CD4-positive, alpha-beta T cell (primary cell): ENCODE results near the gene PNPO. TPM values are rescaled to one million over a fixed set of nuclear protein-coding genes. Genes with fewer than 3 reads are reported as not detected.
A peak's percentile ranks its signal among the peaks of the same experiment; 100 is the strongest.

Experiments
- ATAC-seq: fragments of 200-7000 bp; cut with Tn5 transposase; one replicate; pipeline ENCODE4 v1.10.0; 2022; ENCODE audit warnings: mild to moderate bottlenecking; ENCODE audit not compliant: poor library complexity
- CTCF ChIA-PET: fragments of 350-600 bp; sonication (Branson Sonifier 250); formaldehyde crosslinking; loops from one replicate; lab custom pipeline; 2021; ENCODE audit warnings: antibody characterized with exemption, inconsistent platforms; lab: Charles Lee
- POLR2A ChIA-PET: fragments of 350-600 bp; sonication (Branson Sonifier 250); formaldehyde crosslinking; loops from one replicate; lab custom pipeline; 2021; ENCODE audit warnings: antibody characterized with exemption, inconsistent platforms; lab: Charles Lee
- DNase-seq, 14 experiments: peaks; one replicate each; pipeline ENCODE4 v3.0.0-alpha.2; 2013 to 2020; ENCODE audit warnings: mixed read lengths in 2 of 14
- H3K27ac ChIP-seq, 2 donors: one replicate each; pipeline versions ENCODE4 v1.5.1 to v1.7.0; 2013; ENCODE audit warnings: low read length in 2 of 2, low read depth in 1 of 2, mild to moderate bottlenecking in 1 of 2
- H3K27me3 ChIP-seq, 2 experiments: 1 replicate in 1 of 2; 2 replicates in 1 of 2; pipeline versions ENCODE4 v1.6.1 to v1.7.0; 2013; ENCODE audit warnings: low read length in 2 of 2, control low read depth in 1 of 2, mild to moderate bottlenecking in 1 of 2, moderate library complexity in 1 of 2; ENCODE audit not compliant: insufficient read depth in 2 of 2, control insufficient read depth in 1 of 2
- H3K36me3 ChIP-seq: one replicate; pipeline ENCODE4 v1.6.1; 2013; ENCODE audit warnings: low read length, control low read depth; ENCODE audit not compliant: insufficient read depth
- H3K4me1 ChIP-seq: one replicate; pipeline ENCODE4 v1.6.1; 2013; ENCODE audit warnings: low read length, control low read depth; ENCODE audit not compliant: insufficient read depth
- H3K4me3 ChIP-seq: one replicate; pipeline ENCODE4 v1.5.1; 2013; ENCODE audit warnings: mild to moderate bottlenecking, low read length, moderate library complexity
- H3K9me3 ChIP-seq, 2 experiments: 1 replicate in 1 of 2; 2 replicates in 1 of 2; pipeline versions ENCODE4 v1.6.1 to v1.7.0; 2013; ENCODE audit warnings: low read length in 2 of 2, mild to moderate bottlenecking in 2 of 2, control low read depth in 1 of 2, moderate library complexity in 1 of 2; ENCODE audit not compliant: control insufficient read depth in 1 of 2, insufficient read depth in 1 of 2
- H3K27ac Mint-ChIP-seq: one replicate; pipeline ENCODE4 v1.8.0; 2020; ENCODE audit warnings: mixed read lengths
- H3K27me3 Mint-ChIP-seq: one replicate; pipeline ENCODE4 v1.8.0; 2021; ENCODE audit warnings: mixed read lengths
- H3K36me3 Mint-ChIP-seq: one replicate; pipeline ENCODE4 v1.8.0; 2021; ENCODE audit warnings: low read depth, mixed read lengths
- H3K4me1 Mint-ChIP-seq: one replicate; pipeline ENCODE4 v1.8.0; 2021; ENCODE audit warnings: low read depth, mixed read lengths
- H3K4me3 Mint-ChIP-seq: one replicate; pipeline ENCODE4 v1.8.0; 2020; ENCODE audit warnings: mild to moderate bottlenecking, mixed read lengths
- H3K9me3 Mint-ChIP-seq: one replicate; pipeline ENCODE4 v1.8.0; 2020; ENCODE audit warnings: mixed read lengths
- intact Hi-C, 2 experiments: fragments of 100-400 bp; cut with DNase I in 1 of 2; cut with micrococcal nuclease in 1 of 2; formaldehyde crosslinking; loops; one replicate each; pipeline versions ENCODE4 v1.15.1 to v1.9.0; 2023 to 2025; cut with DNase I, micrococcal nuclease
- total RNA-seq, 174 experiments: library from RNA in 2 of 174; stranded (reverse) in 2 of 174; gene quantifications; one replicate each; pipeline ENCODE4 v1.2.3 and lab custom pipeline; 2021 to 2026
- TF ChIP-seq, protein P1 (sequence below): fragments of 200-600 bp; IDR thresholded peaks from one replicate; pipeline ENCODE4 v1.8.0; 2022; ENCODE audit warnings: antibody characterized with exemption, mild to moderate bottlenecking

The PNPO gene
- total RNA-seq, 2 experiments from 2014 or later, result 2.2 to 2.4 TPM

DNA sequence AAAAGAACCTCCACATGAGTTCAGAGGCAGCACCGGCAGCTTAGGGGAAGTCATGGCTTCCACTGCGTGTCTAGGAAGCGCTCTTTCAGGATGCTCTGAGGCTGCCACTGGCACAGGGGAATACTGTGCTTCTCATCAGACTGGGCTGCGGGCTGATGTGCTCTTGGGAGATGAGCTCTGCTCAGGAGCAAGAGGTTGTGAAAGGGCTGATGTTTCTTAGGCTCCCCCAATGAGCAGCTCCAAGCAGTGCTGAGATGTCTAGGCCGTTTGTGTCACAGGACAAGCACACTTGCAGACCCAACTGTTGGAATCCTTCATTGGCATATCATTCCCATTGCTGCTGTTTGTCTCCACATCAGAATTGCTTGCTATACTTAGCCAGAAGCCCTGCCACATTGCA, 41.7 kb upstream of the PNPO start:
- no peak for DNase-seq
- ChIA-PET POLR2A (no interaction called here), CTCF (no interaction called here)
- H3K27ac Mint-ChIP-seq, result peak overlapping the region; percentile 28
- H3K9me3 Mint-ChIP-seq, result no peaks in the 10 kb centered on the region
- H3K27me3 Mint-ChIP-seq, result no peaks in the 10 kb centered on the region
- TF ChIP-seq, protein P1, sequence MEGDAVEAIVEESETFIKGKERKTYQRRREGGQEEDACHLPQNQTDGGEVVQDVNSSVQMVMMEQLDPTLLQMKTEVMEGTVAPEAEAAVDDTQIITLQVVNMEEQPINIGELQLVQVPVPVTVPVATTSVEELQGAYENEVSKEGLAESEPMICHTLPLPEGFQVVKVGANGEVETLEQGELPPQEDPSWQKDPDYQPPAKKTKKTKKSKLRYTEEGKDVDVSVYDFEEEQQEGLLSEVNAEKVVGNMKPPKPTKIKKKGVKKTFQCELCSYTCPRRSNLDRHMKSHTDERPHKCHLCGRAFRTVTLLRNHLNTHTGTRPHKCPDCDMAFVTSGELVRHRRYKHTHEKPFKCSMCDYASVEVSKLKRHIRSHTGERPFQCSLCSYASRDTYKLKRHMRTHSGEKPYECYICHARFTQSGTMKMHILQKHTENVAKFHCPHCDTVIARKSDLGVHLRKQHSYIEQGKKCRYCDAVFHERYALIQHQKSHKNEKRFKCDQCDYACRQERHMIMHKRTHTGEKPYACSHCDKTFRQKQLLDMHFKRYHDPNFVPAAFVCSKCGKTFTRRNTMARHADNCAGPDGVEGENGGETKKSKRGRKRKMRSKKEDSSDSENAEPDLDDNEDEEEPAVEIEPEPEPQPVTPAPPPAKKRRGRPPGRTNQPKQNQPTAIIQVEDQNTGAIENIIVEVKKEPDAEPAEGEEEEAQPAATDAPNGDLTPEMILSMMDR, result no peak
- peaks cover 68% of the 10 kb centered on the region for H3K4me1 Mint-ChIP-seq
- Histone ChIP-seq H3K27me3 (no peaks in the 10 kb centered on the region), H3K36me3 (peaks cover 40% of the 10 kb centered on the region), H3K4me1 (peaks cover 33% of the 10 kb centered on the region), H3K27ac (no peak overlapping the region), H3K4me3 (no peak overlapping the region), H3K9me3 (no peaks in the 10 kb centered on the region)
- ATAC-seq, result no peak
- peaks cover 75% of the 10 kb centered on the region for H3K36me3 Mint-ChIP-seq
- peak overlapping the region; percentile 40 for H3K4me3 Mint-ChIP-seq
- intact Hi-C loops, result loop anchor here in 1 of 2 experiments (5.0 kb wide), 2 partner anchors 208 to 247 kb away; partner anchors contain the start of gene SNX11

- Histone ChIP-seq H3K27ac (no peak overlapping the region), H3K27me3 (no peaks in the 10 kb centered on the region), H3K4me3 (no peak overlapping the region), H3K9me3 (no peaks in the 10 kb centered on the region), H3K4me1 (peaks cover 33% of the 10 kb centered on the region), H3K36me3 (peaks cover 50% of the 10 kb centered on the region)
- Mint-ChIP-seq H3K27ac (no peak overlapping the region), H3K9me3 (no peaks in the 10 kb centered on the region), H3K4me3 (no peak overlapping the region), H3K36me3 (peaks cover 75% of the 10 kb centered on the region), H3K4me1 (peaks cover 66% of the 10 kb centered on the region), H3K27me3 (no peaks in the 10 kb centered on the region)
- POLR2A ChIA-PET, result interaction anchor here (0.7 kb wide), 1 partner anchor 54 kb away, joined by 3 read pairs; no protein-coding TSS in a partner anchor
- intact Hi-C loops, result no loop called here
- CTCF ChIA-PET, result no interaction called here
- TF ChIP-seq, protein P1, result no peak
- DNase-seq, result no peak
- ATAC-seq, result no peak
Measured at GRCh38 chr17:47901423-47901822, 39.9 kb upstream of the PNPO start.

- Mint-ChIP-seq H3K36me3 (peaks cover 72% of the 10 kb centered on the region), H3K4me1 (peaks cover 68% of the 10 kb centered on the region), H3K9me3 (no peaks in the 10 kb centered on the region), H3K27me3 (no peaks in the 10 kb centered on the region), H3K4me3 (no peak overlapping the region), H3K27ac (no peak overlapping the region)
- TF ChIP-seq, protein P1, result no peak
- CTCF ChIA-PET, result interaction anchor here (0.5 kb wide), 1 partner anchor 26 kb away, joined by 3 read pairs; no protein-coding TSS in a partner anchor
- Histone ChIP-seq H3K9me3 (no peaks in the 10 kb centered on the region), H3K4me3 (no peak overlapping the region), H3K4me1 (peaks cover 25% of the 10 kb centered on the region), H3K36me3 (peaks cover 50% of the 10 kb centered on the region), H3K27ac (no peak overlapping the region), H3K27me3 (no peaks in the 10 kb centered on the region)
- POLR2A ChIA-PET, result no interaction called here
- intact Hi-C loops, result no loop called here
- ATAC-seq (no peak), DNase-seq (no peak)
Measured at GRCh38 chr17:47902039-47902744, 39.2 kb upstream of the PNPO start.
